HL-60 (cell line): ENCODE measurements around the gene LIPN.

Experiments used
- CTCF ChIP-seq: IDR thresholded peaks from one replicate; pipeline ENCODE4 v1.5.1; 2011; ENCODE audit warnings: low read length, control low read depth, inconsistent platforms; ENCODE audit not compliant: insufficient read depth
- POLR2AphosphoS5 ChIP-seq: IDR thresholded peaks from 2 replicates; pipeline ENCODE4 v1.6.1; 2012; ENCODE audit warnings: low read depth

GRCh38 chr10:88804083-88804812, 44.4 kb downstream of the LIPN start:
- TF ChIP-seq CTCF = no peak
- no peak for TF ChIP-seq POLR2AphosphoS5
